Liver (tissue), 9 donors: ENCODE results near the gene HMGN4. TPM values are rescaled to one million over a fixed set of nuclear protein-coding genes. Genes with fewer than 3 reads are reported as not detected.
"Not testable (repeated sequence)": the region's sequence is repeated elsewhere in the genome, so short reads cannot be mapped to it uniquely, and the experiment has no call there.

Source experiments
- DNase-seq: peaks from one replicate; pipeline ENCODE4 v3.0.0-alpha.2; 2017; ENCODE audit warnings: low spot score
- H3K27ac ChIP-seq, 2 donors: one replicate each; pipeline ENCODE4 v1.7.0; 2013; ENCODE audit warnings: inconsistent platforms in 2 of 2, low read length in 2 of 2, control low read depth in 1 of 2, low read depth in 1 of 2, mild to moderate bottlenecking in 1 of 2
- H3K27me3 ChIP-seq, 4 donors: one replicate each; pipeline versions ENCODE4 v1.6.1 to v1.7.0; 2013; ENCODE audit warnings: low read length in 3 of 4, inconsistent platforms in 1 of 4, mild to moderate bottlenecking in 1 of 4, moderate library complexity in 1 of 4; ENCODE audit not compliant: control insufficient read depth in 4 of 4, insufficient read depth in 4 of 4
- H3K36me3 ChIP-seq, 4 donors: one replicate each; pipeline versions ENCODE4 v1.6.1 to v1.7.0; 2013; ENCODE audit warnings: low read length in 3 of 4, mild to moderate bottlenecking in 3 of 4, low read depth in 1 of 4, moderate library complexity in 1 of 4; ENCODE audit not compliant: control insufficient read depth in 4 of 4, insufficient read depth in 3 of 4
- H3K4me1 ChIP-seq, 4 donors: one replicate each; pipeline versions ENCODE4 v1.6.1 to v1.7.0; 2013; ENCODE audit warnings: low read length in 3 of 4, mild to moderate bottlenecking in 3 of 4, moderate library complexity in 1 of 4; ENCODE audit not compliant: control insufficient read depth in 4 of 4, insufficient read depth in 4 of 4
- H3K4me3 ChIP-seq, 3 donors: one replicate each; pipeline versions ENCODE4 v1.6.1 to v1.7.0; 2013; ENCODE audit warnings: low read length in 3 of 3, control low read depth in 1 of 3, low read depth in 1 of 3, mild to moderate bottlenecking in 1 of 3
- H3K9ac ChIP-seq, 2 donors: one replicate each; pipeline ENCODE4 v1.7.0; 2013; ENCODE audit warnings: low read length in 2 of 2, mild to moderate bottlenecking in 2 of 2, moderate library complexity in 2 of 2, control low read depth in 1 of 2, low read depth in 1 of 2
- H3K9me3 ChIP-seq, 4 donors: one replicate each; pipeline versions ENCODE4 v1.6.1 to v1.7.0; 2013; ENCODE audit warnings: low read length in 3 of 4; ENCODE audit not compliant: control insufficient read depth in 4 of 4
- ATF3 ChIP-seq: IDR thresholded peaks from 2 replicates; pipeline ENCODE4 v1.6.1; 2016; ENCODE audit warnings: antibody characterized with exemption
- CTCF ChIP-seq: fragments of 150-350 bp; IDR thresholded peaks from 2 replicates; pipeline ENCODE4 v1.5.1; 2017; ENCODE audit warnings: improper control_type of control experiment, low read depth, low read length; ENCODE audit not compliant: missing input control
- EGR1 ChIP-seq, 2 donors: IDR thresholded peaks; 2 replicates each; pipeline ENCODE4 v1.6.1; 2016 to 2018; ENCODE audit warnings: antibody characterized with exemption in 2 of 2, low read depth in 2 of 2
- FOXA1 ChIP-seq: IDR thresholded peaks from 2 replicates; pipeline ENCODE4 v1.6.1; 2016; ENCODE audit warnings: antibody characterized with exemption
- FOXA2 ChIP-seq: IDR thresholded peaks from 2 replicates; pipeline ENCODE4 v1.6.1; 2016; ENCODE audit warnings: antibody characterized with exemption
- GABPA ChIP-seq, 2 donors: IDR thresholded peaks in 1 of 2; conservative IDR thresholded peaks in 1 of 2; 2 replicates each; pipeline ENCODE4 v1.6.1; 2016; ENCODE audit warnings: antibody characterized with exemption in 2 of 2, mild to moderate bottlenecking in 1 of 2, moderate library complexity in 1 of 2
- HNF4A ChIP-seq, 2 donors: conservative IDR thresholded peaks; 2 replicates each; pipeline ENCODE4 v1.6.1; 2016; ENCODE audit warnings: antibody characterized with exemption in 2 of 2, mild to moderate bottlenecking in 2 of 2
- HNF4G ChIP-seq: IDR thresholded peaks from 2 replicates; pipeline ENCODE4 v1.6.1; 2016; ENCODE audit warnings: antibody characterized with exemption
- JUND ChIP-seq, 2 donors: IDR thresholded peaks; 2 replicates each; pipeline ENCODE4 v1.6.1; 2016; ENCODE audit warnings: antibody characterized with exemption in 2 of 2
- MAX ChIP-seq: IDR thresholded peaks from 2 replicates; pipeline ENCODE4 v1.6.1; 2016; ENCODE audit warnings: antibody characterized with exemption
- NR2F2 ChIP-seq: IDR thresholded peaks from 2 replicates; pipeline ENCODE4 v1.6.1; 2016; ENCODE audit warnings: antibody characterized with exemption
- RAD21 ChIP-seq, 2 donors: IDR thresholded peaks; 2 replicates each; pipeline ENCODE4 v1.6.1; 2016; ENCODE audit warnings: antibody characterized with exemption in 2 of 2, mild to moderate bottlenecking in 2 of 2
- RXRA ChIP-seq, 2 donors: IDR thresholded peaks; 2 replicates each; pipeline ENCODE4 v1.6.1; 2017 to 2018; ENCODE audit warnings: antibody characterized with exemption in 2 of 2, mild to moderate bottlenecking in 1 of 2
- SP1 ChIP-seq: IDR thresholded peaks from 2 replicates; pipeline ENCODE4 v1.6.1; 2018; ENCODE audit warnings: antibody characterized with exemption, mild to moderate bottlenecking
- TAF1 ChIP-seq: conservative IDR thresholded peaks from 2 replicates; pipeline ENCODE4 v1.6.1; 2016; ENCODE audit warnings: antibody characterized with exemption, mild to moderate bottlenecking
- YY1 ChIP-seq: IDR thresholded peaks from 2 replicates; pipeline ENCODE4 v1.6.1; 2016; ENCODE audit warnings: antibody characterized with exemption, mild to moderate bottlenecking
- WGBS: extraction: QIAGEN DNeasy Blood & Tissue Kit; methylation state at CpG from one replicate; pipeline ENCODE4 v1.1.7; 2013; 5-methylcytosine and 5-hydroxymethylcytosine counted together
- polyA plus RNA-seq, 2 donors: library from polyadenylated mRNA; stranded (reverse) in 1 of 2; unstranded in 1 of 2; fragments of 200-250 nt in 1 of 2; fragments of >200 nt in 1 of 2; fragmentation: Nextera tagmentation in 1 of 2; extraction: Ambion mirVana in 1 of 2; gene quantifications; one replicate each; pipeline versions ENCODE4 v1.2.1 to v1.2.3, GENCODE V29; 2013 to 2015
- total RNA-seq, 2 donors: library from RNA; depleted of rRNA; stranded (reverse); fragments of >200 nt; gene quantifications; one replicate each; pipeline ENCODE4 v1.2.3, GENCODE V29; 2014
- TF ChIP-seq, protein P1 (sequence below): IDR thresholded peaks from 2 replicates; pipeline ENCODE4 v1.6.1; 2016; ENCODE audit warnings: antibody characterized with exemption
- TF ChIP-seq, protein P2 (sequence below): IDR thresholded peaks from 2 replicates; pipeline ENCODE4 v1.6.1; 2016; ENCODE audit warnings: antibody characterized with exemption, mild to moderate bottlenecking
- donor health status: healthy.
- donor health status: healthy.
- donor health status: healthy.
- donor health status: healthy.
- donor health status: healthy.

The HMGN4 gene
- total and polyA plus RNA-seq, 4 donors: 8.2 to 13.3 (median 10.1) TPM

DNA sequence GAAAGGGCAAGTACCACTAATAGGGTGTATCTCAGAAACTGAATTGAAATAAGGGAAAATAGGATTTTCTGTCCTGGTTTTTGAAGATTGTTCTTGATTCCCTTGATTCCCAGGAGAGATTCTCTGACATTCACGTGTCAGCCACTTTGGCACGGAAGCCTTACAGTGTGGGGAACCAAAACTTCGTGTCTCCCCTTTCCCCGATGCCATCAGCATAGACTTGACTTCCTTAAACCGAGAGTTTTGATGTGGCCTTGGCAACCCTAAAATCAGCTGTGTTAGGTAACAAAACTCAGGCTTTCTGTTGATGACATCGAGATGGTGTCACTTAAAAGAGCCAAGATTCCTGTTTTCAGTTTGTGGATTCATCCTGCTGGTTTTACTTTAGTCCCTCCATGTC is 7.5 kb downstream of the HMGN4 start:
- Histone ChIP-seq H3K27me3 (no peaks in the 10 kb centered on the region), H3K9me3 (peaks cover 0 to 2% (median 0%) of the 10 kb centered on the region in 4 donors), H3K27ac (no peak overlapping the region), H3K9ac (no peak overlapping the region), H3K36me3 (peaks cover 0 to 6% (median 1%) of the 10 kb centered on the region in 4 donors), H3K4me3 (no peak overlapping the region), H3K4me1 (peaks cover 3 to 13% (median 6%) of the 10 kb centered on the region in 4 donors)
- no peak for TF ChIP-seq CTCF
- TF ChIP-seq EGR1 (IDR thresholded peaks at IDR 0.05; ENCODE audit: low read depth in 2 of 2): no peak
- TF ChIP-seq SP1: no peak
- no peak for TF ChIP-seq YY1
- TF ChIP-seq, protein P1, sequence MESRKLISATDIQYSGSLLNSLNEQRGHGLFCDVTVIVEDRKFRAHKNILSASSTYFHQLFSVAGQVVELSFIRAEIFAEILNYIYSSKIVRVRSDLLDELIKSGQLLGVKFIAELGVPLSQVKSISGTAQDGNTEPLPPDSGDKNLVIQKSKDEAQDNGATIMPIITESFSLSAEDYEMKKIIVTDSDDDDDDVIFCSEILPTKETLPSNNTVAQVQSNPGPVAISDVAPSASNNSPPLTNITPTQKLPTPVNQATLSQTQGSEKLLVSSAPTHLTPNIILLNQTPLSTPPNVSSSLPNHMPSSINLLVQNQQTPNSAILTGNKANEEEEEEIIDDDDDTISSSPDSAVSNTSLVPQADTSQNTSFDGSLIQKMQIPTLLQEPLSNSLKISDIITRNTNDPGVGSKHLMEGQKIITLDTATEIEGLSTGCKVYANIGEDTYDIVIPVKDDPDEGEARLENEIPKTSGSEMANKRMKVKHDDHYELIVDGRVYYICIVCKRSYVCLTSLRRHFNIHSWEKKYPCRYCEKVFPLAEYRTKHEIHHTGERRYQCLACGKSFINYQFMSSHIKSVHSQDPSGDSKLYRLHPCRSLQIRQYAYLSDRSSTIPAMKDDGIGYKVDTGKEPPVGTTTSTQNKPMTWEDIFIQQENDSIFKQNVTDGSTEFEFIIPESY: no peak
- no peak for TF ChIP-seq RXRA (IDR thresholded peaks at IDR 0.05)
- TF ChIP-seq FOXA2: no peak
- TF ChIP-seq, protein P2, sequence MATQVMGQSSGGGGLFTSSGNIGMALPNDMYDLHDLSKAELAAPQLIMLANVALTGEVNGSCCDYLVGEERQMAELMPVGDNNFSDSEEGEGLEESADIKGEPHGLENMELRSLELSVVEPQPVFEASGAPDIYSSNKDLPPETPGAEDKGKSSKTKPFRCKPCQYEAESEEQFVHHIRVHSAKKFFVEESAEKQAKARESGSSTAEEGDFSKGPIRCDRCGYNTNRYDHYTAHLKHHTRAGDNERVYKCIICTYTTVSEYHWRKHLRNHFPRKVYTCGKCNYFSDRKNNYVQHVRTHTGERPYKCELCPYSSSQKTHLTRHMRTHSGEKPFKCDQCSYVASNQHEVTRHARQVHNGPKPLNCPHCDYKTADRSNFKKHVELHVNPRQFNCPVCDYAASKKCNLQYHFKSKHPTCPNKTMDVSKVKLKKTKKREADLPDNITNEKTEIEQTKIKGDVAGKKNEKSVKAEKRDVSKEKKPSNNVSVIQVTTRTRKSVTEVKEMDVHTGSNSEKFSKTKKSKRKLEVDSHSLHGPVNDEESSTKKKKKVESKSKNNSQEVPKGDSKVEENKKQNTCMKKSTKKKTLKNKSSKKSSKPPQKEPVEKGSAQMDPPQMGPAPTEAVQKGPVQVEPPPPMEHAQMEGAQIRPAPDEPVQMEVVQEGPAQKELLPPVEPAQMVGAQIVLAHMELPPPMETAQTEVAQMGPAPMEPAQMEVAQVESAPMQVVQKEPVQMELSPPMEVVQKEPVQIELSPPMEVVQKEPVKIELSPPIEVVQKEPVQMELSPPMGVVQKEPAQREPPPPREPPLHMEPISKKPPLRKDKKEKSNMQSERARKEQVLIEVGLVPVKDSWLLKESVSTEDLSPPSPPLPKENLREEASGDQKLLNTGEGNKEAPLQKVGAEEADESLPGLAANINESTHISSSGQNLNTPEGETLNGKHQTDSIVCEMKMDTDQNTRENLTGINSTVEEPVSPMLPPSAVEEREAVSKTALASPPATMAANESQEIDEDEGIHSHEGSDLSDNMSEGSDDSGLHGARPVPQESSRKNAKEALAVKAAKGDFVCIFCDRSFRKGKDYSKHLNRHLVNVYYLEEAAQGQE: no peak
- no peak for TF ChIP-seq MAX
- no peak for TF ChIP-seq TAF1
- TF ChIP-seq HNF4A (conservative IDR thresholded peaks at IDR 0.05): no peak
- no peak for TF ChIP-seq JUND (IDR thresholded peaks at IDR 0.05)
- no peak for TF ChIP-seq RAD21 (IDR thresholded peaks at IDR 0.05)
- TF ChIP-seq HNF4G: no peak
- no peak for TF ChIP-seq GABPA (IDR thresholded peaks at IDR 0.05 in 1 of 2, conservative IDR thresholded peaks at IDR 0.05 in 1 of 2)
- TF ChIP-seq NR2F2: no peak
- TF ChIP-seq FOXA1: no peak
- TF ChIP-seq ATF3: no peak
- 89% methylated on average over 6 of the region's 6 CpGs for WGBS
- DNase-seq: no peak

DNA sequence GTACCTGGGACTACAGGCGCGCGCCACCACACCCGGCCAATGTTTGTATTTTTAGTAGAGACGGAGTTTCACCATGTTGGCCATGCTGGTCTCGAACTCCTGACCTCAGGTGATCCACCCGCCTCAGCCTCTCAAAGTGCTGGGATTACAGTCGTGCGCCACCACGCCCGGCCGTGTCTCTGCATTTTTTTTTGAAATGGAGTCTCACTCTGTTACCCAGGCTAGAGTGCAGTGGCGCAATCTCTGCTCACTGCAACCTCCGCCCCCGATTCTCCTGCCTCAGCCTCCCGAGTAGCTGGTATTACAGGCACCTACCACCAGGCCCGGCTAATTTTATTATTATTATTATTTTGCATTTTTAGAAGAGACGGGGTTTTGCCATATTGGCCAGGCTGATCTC is 9.2 kb downstream of the HMGN4 start:
- 95% methylated on average over 18 of the region's 18 CpGs for WGBS
- not testable (repeated sequence) for H3K4me3 ChIP-seq, H3K27ac ChIP-seq, H3K36me3 ChIP-seq, H3K9me3 ChIP-seq, DNase-seq, H3K27me3 ChIP-seq, H3K9ac ChIP-seq
- H3K4me1 ChIP-seq: peaks cover 4 to 13% (median 6%) of the 10 kb centered on the region in 4 donors
